ENCODE measurements around the gene HABP4. TPM values are rescaled to one million over a fixed set of nuclear protein-coding genes. Genes with fewer than 3 reads are reported as not detected.

Gene HABP4
- total RNA-seq, 1 donor from 2014 or later = 15.8 TPM

DNA sequence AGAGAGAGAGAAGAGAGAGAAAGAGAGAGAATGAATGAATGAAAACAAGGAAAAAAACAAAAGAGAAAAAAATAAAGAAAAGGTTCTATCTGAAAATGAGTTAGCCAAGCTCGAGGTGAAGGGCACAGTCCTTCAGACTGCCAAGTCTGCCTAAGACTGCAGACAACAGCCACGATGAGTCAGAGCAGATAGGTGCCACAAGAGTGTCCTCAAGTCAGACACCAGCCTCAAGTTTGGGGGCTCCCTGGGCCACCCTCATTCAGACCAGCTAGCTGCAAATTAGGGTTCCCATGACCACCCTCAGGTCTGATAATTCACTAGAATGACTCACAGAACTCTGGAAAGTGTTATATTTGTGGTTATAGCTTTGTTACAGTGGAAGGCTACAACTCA lies 13.9 kb upstream of the HABP4 start:
- DNase-seq (ENCODE audit: extremely low spot score, unreplicated experiment) = no peak
- no peak overlapping the region for H3K4me3 Mint-ChIP-seq (ENCODE audit: unreplicated experiment)
- TF ChIP-seq, protein P1, sequence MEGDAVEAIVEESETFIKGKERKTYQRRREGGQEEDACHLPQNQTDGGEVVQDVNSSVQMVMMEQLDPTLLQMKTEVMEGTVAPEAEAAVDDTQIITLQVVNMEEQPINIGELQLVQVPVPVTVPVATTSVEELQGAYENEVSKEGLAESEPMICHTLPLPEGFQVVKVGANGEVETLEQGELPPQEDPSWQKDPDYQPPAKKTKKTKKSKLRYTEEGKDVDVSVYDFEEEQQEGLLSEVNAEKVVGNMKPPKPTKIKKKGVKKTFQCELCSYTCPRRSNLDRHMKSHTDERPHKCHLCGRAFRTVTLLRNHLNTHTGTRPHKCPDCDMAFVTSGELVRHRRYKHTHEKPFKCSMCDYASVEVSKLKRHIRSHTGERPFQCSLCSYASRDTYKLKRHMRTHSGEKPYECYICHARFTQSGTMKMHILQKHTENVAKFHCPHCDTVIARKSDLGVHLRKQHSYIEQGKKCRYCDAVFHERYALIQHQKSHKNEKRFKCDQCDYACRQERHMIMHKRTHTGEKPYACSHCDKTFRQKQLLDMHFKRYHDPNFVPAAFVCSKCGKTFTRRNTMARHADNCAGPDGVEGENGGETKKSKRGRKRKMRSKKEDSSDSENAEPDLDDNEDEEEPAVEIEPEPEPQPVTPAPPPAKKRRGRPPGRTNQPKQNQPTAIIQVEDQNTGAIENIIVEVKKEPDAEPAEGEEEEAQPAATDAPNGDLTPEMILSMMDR (IDR thresholded peaks at IDR 0.05) = no peak
- no peaks in the 10 kb centered on the region for H3K27me3 Mint-ChIP-seq (ENCODE audit: unreplicated experiment)
- no peak overlapping the region for H3K27ac Mint-ChIP-seq (ENCODE audit: unreplicated experiment)
- no peaks in the 10 kb centered on the region for H3K4me1 Mint-ChIP-seq (ENCODE audit: unreplicated experiment)
- H3K9me3 Mint-ChIP-seq (ENCODE audit: unreplicated experiment) = no peaks in the 10 kb centered on the region
- no peaks in the 10 kb centered on the region for H3K36me3 Mint-ChIP-seq (ENCODE audit: unreplicated experiment)

DNA sequence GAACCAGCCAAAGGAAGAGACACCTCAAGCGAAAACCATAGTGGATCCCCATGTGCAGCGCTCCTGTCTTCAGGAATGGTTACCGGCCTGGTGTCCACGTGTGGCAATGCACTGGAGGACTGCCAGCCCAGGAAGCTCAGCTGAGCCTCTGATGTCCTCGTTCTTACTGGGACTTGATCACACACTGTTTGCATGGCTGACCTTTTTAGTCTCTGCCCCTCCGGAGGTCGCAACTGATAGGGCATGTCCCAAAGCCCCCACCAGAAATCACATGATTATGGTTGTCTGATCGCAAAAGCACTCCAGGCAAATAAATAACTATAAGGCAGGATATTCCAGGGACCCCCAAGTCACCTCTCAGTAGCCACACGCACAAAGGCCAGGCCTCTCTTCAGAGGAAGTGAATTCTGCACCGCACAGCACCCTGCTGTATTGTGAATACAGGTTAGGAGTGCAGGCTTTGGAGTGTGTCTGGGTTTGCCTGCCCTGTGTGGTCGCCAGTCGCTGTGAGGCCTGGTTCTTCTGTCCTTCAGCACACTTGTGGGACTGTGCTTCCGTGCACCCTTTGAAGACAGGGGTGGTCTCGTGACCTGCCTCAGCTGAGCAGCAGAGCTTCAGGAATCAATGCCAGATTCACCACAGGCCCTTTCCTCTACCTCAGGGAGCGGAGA lies 13.4 kb upstream of the HABP4 start:
- DNase-seq (ENCODE audit: extremely low spot score, unreplicated experiment) = no peak
- Mint-ChIP-seq H3K36me3 (ENCODE audit: unreplicated experiment) (no peaks in the 10 kb centered on the region), H3K27ac (ENCODE audit: unreplicated experiment) (no peak overlapping the region), H3K4me1 (ENCODE audit: unreplicated experiment) (no peaks in the 10 kb centered on the region), H3K27me3 (ENCODE audit: unreplicated experiment) (no peaks in the 10 kb centered on the region), H3K4me3 (ENCODE audit: unreplicated experiment) (no peak overlapping the region), H3K9me3 (ENCODE audit: unreplicated experiment) (no peaks in the 10 kb centered on the region)
- TF ChIP-seq, protein P1 (IDR thresholded peaks at IDR 0.05) = no peak

DNA sequence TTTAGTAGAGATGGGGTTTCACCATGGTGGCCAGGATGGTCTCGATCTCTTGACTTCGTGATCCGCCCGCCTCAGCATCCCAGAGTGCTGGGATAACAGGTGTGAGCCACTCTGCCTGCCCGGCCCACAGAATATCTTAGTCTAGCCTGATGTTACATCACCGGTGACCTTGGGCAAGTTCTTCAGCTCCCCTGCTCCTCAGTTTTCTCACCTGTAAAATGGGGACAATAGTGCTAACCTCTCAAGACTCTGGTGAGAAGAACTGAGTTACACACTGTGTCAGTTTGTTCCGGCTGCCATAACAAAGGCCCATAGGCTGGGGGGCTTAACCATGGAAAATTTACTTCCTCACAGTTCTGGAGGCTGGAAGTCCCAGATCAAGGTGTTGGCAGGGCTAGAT lies 12.5 kb upstream of the HABP4 start:
- Mint-ChIP-seq H3K27me3 (ENCODE audit: unreplicated experiment) (no peaks in the 10 kb centered on the region), H3K36me3 (ENCODE audit: unreplicated experiment) (no peaks in the 10 kb centered on the region), H3K9me3 (ENCODE audit: unreplicated experiment) (no peaks in the 10 kb centered on the region), H3K27ac (ENCODE audit: unreplicated experiment) (no peak overlapping the region), H3K4me1 (ENCODE audit: unreplicated experiment) (no peaks in the 10 kb centered on the region), H3K4me3 (ENCODE audit: unreplicated experiment) (no peak overlapping the region)
- TF ChIP-seq, protein P1 (IDR thresholded peaks at IDR 0.05) = no peak
- peak; percentile 17 for DNase-seq (ENCODE audit: extremely low spot score, unreplicated experiment)

DNA sequence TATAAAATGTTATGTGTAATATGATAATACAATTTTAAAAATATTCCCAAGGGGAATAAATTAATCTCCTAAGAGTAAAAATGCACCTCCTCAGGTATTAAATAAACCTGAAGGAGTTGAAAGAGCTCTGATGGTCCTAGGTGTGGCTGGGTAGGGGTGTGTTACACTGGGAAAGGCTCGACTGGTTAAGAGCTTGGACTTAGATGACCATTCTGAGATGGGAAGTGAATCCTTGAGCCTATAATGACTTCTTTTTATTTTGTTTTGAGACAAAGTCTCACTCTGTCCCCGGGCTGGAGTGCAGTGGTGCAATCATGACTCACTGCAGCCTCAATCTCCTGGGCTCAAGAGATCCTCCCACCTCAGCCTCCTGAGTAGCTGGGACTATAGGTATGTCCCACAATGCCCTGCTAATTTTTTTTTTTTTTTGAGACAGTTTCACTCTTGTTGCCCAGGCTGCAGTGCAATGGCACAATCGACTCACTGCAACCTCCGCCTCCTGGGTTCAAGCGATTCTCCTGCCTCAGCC lies 9.2 kb upstream of the HABP4 start:
- TF ChIP-seq, protein P1 (IDR thresholded peaks at IDR 0.05) = no peak
- Mint-ChIP-seq H3K36me3 (ENCODE audit: unreplicated experiment) (no peaks in the 10 kb centered on the region), H3K27ac (ENCODE audit: unreplicated experiment) (no peak overlapping the region), H3K27me3 (ENCODE audit: unreplicated experiment) (no peaks in the 10 kb centered on the region), H3K9me3 (ENCODE audit: unreplicated experiment) (no peaks in the 10 kb centered on the region), H3K4me1 (ENCODE audit: unreplicated experiment) (no peaks in the 10 kb centered on the region), H3K4me3 (ENCODE audit: unreplicated experiment) (no peak overlapping the region)
- DNase-seq (ENCODE audit: extremely low spot score, unreplicated experiment) = peak; percentile 48

DNA sequence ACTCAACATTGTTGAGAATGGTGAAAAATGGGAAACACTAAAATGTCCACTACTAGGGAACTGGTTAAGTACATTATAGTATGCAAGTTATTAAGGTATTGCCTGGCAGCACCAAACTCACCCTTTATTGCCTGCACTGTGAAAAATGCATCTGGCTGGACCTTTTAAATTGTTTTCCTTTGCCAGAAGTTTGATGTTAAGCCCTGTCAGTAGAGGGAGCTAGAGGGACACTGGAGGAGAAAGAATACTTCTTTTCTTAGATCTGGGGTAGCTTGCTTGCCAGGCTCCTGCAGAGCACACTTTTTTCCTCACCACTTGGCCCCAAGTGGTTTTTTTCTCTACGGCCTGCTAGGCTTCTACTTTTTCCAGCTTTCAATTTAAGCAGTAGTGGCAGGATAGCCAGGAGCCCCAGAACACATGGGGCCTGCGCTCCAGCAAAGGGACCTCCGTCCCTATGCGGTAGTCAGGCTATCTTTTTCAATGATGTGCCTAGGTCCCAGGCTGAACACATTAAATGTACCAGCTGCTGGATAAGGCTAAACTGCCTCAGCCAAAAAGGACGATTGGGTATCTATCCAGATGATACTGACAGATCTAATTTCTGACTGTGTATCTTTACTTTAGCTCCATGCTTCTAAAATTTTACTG lies 8.0 kb upstream of the HABP4 start:
- no peak for DNase-seq (ENCODE audit: extremely low spot score, unreplicated experiment)
- H3K36me3 Mint-ChIP-seq (ENCODE audit: unreplicated experiment) = no peaks in the 10 kb centered on the region
- no peaks in the 10 kb centered on the region for H3K4me1 Mint-ChIP-seq (ENCODE audit: unreplicated experiment)
- H3K27ac Mint-ChIP-seq (ENCODE audit: unreplicated experiment) = no peak overlapping the region
- TF ChIP-seq, protein P1 (IDR thresholded peaks at IDR 0.05) = peak; percentile 33
- no peak overlapping the region for H3K4me3 Mint-ChIP-seq (ENCODE audit: unreplicated experiment)
- no peaks in the 10 kb centered on the region for H3K9me3 Mint-ChIP-seq (ENCODE audit: unreplicated experiment)
- H3K27me3 Mint-ChIP-seq (ENCODE audit: unreplicated experiment) = no peaks in the 10 kb centered on the region

All from osteocyte (in vitro differentiated cells).